Measurements from ENCODE around the gene ANKRD63. TPM values are rescaled to one million over a fixed set of nuclear protein-coding genes. Genes with fewer than 3 reads are reported as not detected.
A peak's percentile ranks its signal among the peaks of the same experiment; 100 is the strongest.

Gene ANKRD63
- polyA plus RNA-seq, 3 donors, result not detected

- peaks cover 3% of the 10 kb centered on the region for H4K20me1 ChIP-seq (ENCODE audit: insufficient read depth, low read length)
- H3K4me1 ChIP-seq (ENCODE audit: control insufficient read depth in 1 of 2, insufficient read depth in 2 of 2, low read length in 2 of 2), result peaks cover 30 to 52% of the 10 kb centered on the region in 2 donors
- peak overlapping the region; percentile 92 to 93 for H3K4me3 Mint-ChIP-seq
- peak overlapping the region in 4 of 7 donors; percentile 68 to 85 (median 74) for H3K27ac Mint-ChIP-seq
- H3K36me3 ChIP-seq (replicated peaks in 1 of 2; ENCODE audit: control insufficient read depth in 1 of 2, insufficient read depth in 2 of 2, low read length in 2 of 2), result peaks cover 3 to 27% of the 10 kb centered on the region in 2 donors
- under 1% methylated on average over 90 of the region's 101 CpGs for WGBS (ENCODE audit: insufficient coverage)
- H3K36me3 Mint-ChIP-seq, result peaks cover 34% of the 10 kb centered on the region in 2 donors
- peaks cover 0 to 3% (median 0%) of the 10 kb centered on the region in 7 donors for H3K9me3 Mint-ChIP-seq
- H3K9ac ChIP-seq (ENCODE audit: insufficient read depth, low read length, poor library complexity, severe bottlenecking), result peak overlapping the region; percentile 69
- TF ChIP-seq CTCF (IDR thresholded peaks at IDR 0.05), result no peak
- peaks cover 0 to 5% (median 2%) of the 10 kb centered on the region in 3 donors for H3K27me3 Mint-ChIP-seq (ENCODE audit: low read depth in 3 of 3)
- peak overlapping the region; percentile 63 to 82 (median 68) for H3K4me3 ChIP-seq (replicated peaks in 1 of 3; ENCODE audit: low read depth in 2 of 3, low read length in 3 of 3)
- H3K4me1 Mint-ChIP-seq, result peaks cover 55% of the 10 kb centered on the region
- peak overlapping the region in 1 of 2 donors; percentile 72 for H3K27ac ChIP-seq (ENCODE audit: low read depth in 1 of 2, low read length in 2 of 2)
- intact Hi-C loops (cut with micrococcal nuclease), result loop anchor here in 1 of 2 donors (2.0 kb wide), 1 partner anchor 15 kb away; no protein-coding TSS in a partner anchor
- peak overlapping the region; percentile 93 for H3K4me2 ChIP-seq (replicated peaks; ENCODE audit: extremely low read depth, low read length, poor library complexity, severe bottlenecking)
- H2AFZ ChIP-seq (ENCODE audit: insufficient read depth, low read depth, low read length, poor library complexity, severe bottlenecking), result peak overlapping the region; percentile 54
- no peaks in the 10 kb centered on the region for H3K9me3 ChIP-seq (replicated peaks in 1 of 2; ENCODE audit: control insufficient read depth in 1 of 2, insufficient read depth in 1 of 2, low read length in 2 of 2)
- no peaks in the 10 kb centered on the region for H3K27me3 ChIP-seq (ENCODE audit: control insufficient read depth in 2 of 2, insufficient read depth in 2 of 2, low read length in 2 of 2)
- peak in 1 of 3 donors; percentile 19 for DNase-seq
- peaks cover 34% of the 10 kb centered on the region for H3K79me2 ChIP-seq (ENCODE audit: insufficient read depth, low read length)
Measured at GRCh38 chr15:40323953-40324937, 41.4 kb upstream of the ANKRD63 start.

DNA sequence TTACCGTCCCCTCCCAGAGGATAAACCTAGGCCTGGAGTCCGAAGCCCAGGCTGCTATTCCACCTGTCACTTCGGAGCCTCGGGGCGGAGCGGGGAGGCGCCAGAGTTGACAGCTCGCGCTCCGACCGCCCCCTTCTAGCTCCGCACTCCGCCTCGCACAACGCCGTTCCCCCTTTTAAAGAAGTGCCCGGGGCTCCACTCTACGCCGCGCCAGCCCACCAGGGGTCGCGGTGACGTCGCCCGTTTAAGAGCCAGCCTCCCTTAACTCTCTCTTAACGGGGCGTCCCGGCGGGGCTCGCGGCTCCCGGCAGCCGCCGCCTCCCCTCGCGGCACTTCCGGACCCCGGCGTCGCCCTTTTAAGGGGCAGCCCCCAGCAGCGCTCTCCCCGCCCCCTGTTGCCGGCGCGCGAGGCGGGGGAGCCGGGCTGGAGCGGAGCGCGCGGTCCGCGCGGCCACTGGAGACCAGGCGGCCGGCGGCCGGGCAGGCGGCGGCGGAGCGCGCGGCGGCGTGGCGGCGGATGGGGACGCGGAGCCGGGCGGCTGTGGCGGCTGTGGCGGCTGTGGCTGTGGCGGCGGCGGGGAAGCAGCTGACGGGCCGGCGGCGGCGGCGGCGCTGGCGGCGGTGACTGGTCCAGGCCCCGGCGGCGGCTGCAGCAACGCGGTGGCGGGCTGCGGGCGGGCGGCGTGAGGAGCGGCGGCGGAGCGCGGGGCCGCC is 40.5 kb upstream of the ANKRD63 start, which contains the start of gene INAFM2:
TSS of gene INAFM2 (plus strand) at position 454 of the 714 bp plus-strand sequence. CDS start 364 bp downstream, outside the sequence.
- Histone ChIP-seq H3K4me3 (replicated peaks in 1 of 3; ENCODE audit: low read depth in 2 of 3, low read length in 3 of 3) (peak within 1 kb of the TSS; percentile 63 to 82 (median 68)), H3K9ac (ENCODE audit: insufficient read depth, low read length, poor library complexity, severe bottlenecking) (peak within 1 kb of the TSS; percentile 69), H3K79me2 (ENCODE audit: insufficient read depth, low read length) (peaks cover 34% of the 10 kb centered on the region), H3K27ac (ENCODE audit: low read depth in 1 of 2, low read length in 2 of 2) (peak within 1 kb of the TSS; percentile 18 to 72), H2AFZ (ENCODE audit: insufficient read depth, low read depth, low read length, poor library complexity, severe bottlenecking) (peak within 1 kb of the TSS; percentile 55), H3K36me3 (replicated peaks in 1 of 2; ENCODE audit: control insufficient read depth in 1 of 2, insufficient read depth in 2 of 2, low read length in 2 of 2) (peaks cover 0 to 19% of the 10 kb centered on the region in 2 donors), H3K4me2 (replicated peaks; ENCODE audit: extremely low read depth, low read length, poor library complexity, severe bottlenecking) (peak within 1 kb of the TSS; percentile 93), H3K9me3 (replicated peaks in 1 of 2; ENCODE audit: control insufficient read depth in 1 of 2, insufficient read depth in 1 of 2, low read length in 2 of 2) (no peaks in the 10 kb centered on the region), H4K20me1 (ENCODE audit: insufficient read depth, low read length) (peaks cover 3% of the 10 kb centered on the region), H3K27me3 (ENCODE audit: control insufficient read depth in 2 of 2, insufficient read depth in 2 of 2, low read length in 2 of 2) (no peaks in the 10 kb centered on the region), H3K4me1 (ENCODE audit: control insufficient read depth in 1 of 2, insufficient read depth in 2 of 2, low read length in 2 of 2) (peaks cover 30 to 52% of the 10 kb centered on the region in 2 donors)
- intact Hi-C loops (cut with micrococcal nuclease), result no loop called here
- peaks cover 25 to 26% of the 10 kb centered on the region in 2 donors for H3K36me3 Mint-ChIP-seq
- peak; percentile 81 to 88 (median 82) for DNase-seq
- H3K9me3 Mint-ChIP-seq, result peaks cover 0 to 3% (median 0%) of the 10 kb centered on the region in 7 donors
- peak within 1 kb of the TSS; percentile 26 to 74 (median 68) for H3K27ac Mint-ChIP-seq
- H3K27me3 Mint-ChIP-seq (ENCODE audit: low read depth in 3 of 3), result peaks cover 0 to 5% (median 2%) of the 10 kb centered on the region in 3 donors
- TF ChIP-seq CTCF (IDR thresholded peaks at IDR 0.05), result peak; percentile 69
- WGBS (ENCODE audit: insufficient coverage), result 0% methylated on average over 103 of the region's 103 CpGs
- peak within 1 kb of the TSS; percentile 92 to 93 for H3K4me3 Mint-ChIP-seq
- H3K4me1 Mint-ChIP-seq, result peaks cover 48% of the 10 kb centered on the region

Data from CD14-positive monocyte (primary cell).